T-helper 1 cell treated with Interleukin-12 subunit alpha and Interleukin-12 subunit beta and Interleukin-4 antibody, amounts not matched to agents 30 μg/mL and 1 μg/mL, for 36 hours (primary cell): ENCODE data around the gene MAU2.

Experiments used
- H3K27ac Mint-ChIP-seq: one replicate; pipeline ENCODE4 v1.8.0; 2021; ENCODE audit warnings: mild to moderate bottlenecking, mixed read lengths
- H3K27me3 Mint-ChIP-seq: one replicate; pipeline ENCODE4 v1.8.0; 2021; ENCODE audit warnings: low read depth, mixed read lengths
- H3K36me3 Mint-ChIP-seq: one replicate; pipeline ENCODE4 v1.8.0; 2021; ENCODE audit warnings: low read depth, mixed read lengths
- H3K4me1 Mint-ChIP-seq: one replicate; pipeline ENCODE4 v1.8.0; 2021; ENCODE audit warnings: low read depth, mixed read lengths
- H3K4me3 Mint-ChIP-seq: one replicate; pipeline ENCODE4 v1.8.0; 2021; ENCODE audit warnings: mild to moderate bottlenecking, moderate library complexity, mixed read lengths
- H3K9me3 Mint-ChIP-seq: one replicate; pipeline ENCODE4 v1.8.0; 2021; ENCODE audit warnings: mixed read lengths

Gene MAU2

GRCh38 chr19:19327672-19328071, 7.0 kb downstream of the MAU2 start:
- Mint-ChIP-seq H3K4me1 (peaks cover 34% of the 10 kb centered on the region), H3K27me3 (no peaks in the 10 kb centered on the region), H3K9me3 (no peaks in the 10 kb centered on the region), H3K4me3 (no peak overlapping the region), H3K36me3 (peaks cover 44% of the 10 kb centered on the region), H3K27ac (peak overlapping the region; percentile 2)

GRCh38 chr19:19329126-19329525, 8.5 kb downstream of the MAU2 start:
- Mint-ChIP-seq H3K4me3 (peak overlapping the region; percentile 63), H3K36me3 (peaks cover 34% of the 10 kb centered on the region), H3K4me1 (peaks cover 28% of the 10 kb centered on the region), H3K27ac (peak overlapping the region; percentile 84), H3K9me3 (no peaks in the 10 kb centered on the region), H3K27me3 (no peaks in the 10 kb centered on the region)

GRCh38 chr19:19334063-19334988, 13.7 kb downstream of the MAU2 start:
- Mint-ChIP-seq H3K36me3 (peaks cover 19% of the 10 kb centered on the region), H3K27ac (no peak overlapping the region), H3K27me3 (no peaks in the 10 kb centered on the region), H3K9me3 (no peaks in the 10 kb centered on the region), H3K4me3 (no peak overlapping the region), H3K4me1 (peaks cover 1% of the 10 kb centered on the region)

GRCh38 chr19:19334989-19335344, 14.3 kb downstream of the MAU2 start:
- Mint-ChIP-seq H3K4me1 (no peaks in the 10 kb centered on the region), H3K36me3 (peaks cover 17% of the 10 kb centered on the region), H3K9me3 (no peaks in the 10 kb centered on the region), H3K27me3 (no peaks in the 10 kb centered on the region), H3K4me3 (no peak overlapping the region), H3K27ac (no peak overlapping the region)

GRCh38 chr19:19335408-19336158, 15.0 kb downstream of the MAU2 start:
- no peaks in the 10 kb centered on the region for H3K9me3 Mint-ChIP-seq
- H3K36me3 Mint-ChIP-seq: peaks cover 17% of the 10 kb centered on the region
- H3K27ac Mint-ChIP-seq: no peak overlapping the region
- H3K27me3 Mint-ChIP-seq: no peaks in the 10 kb centered on the region
- no peaks in the 10 kb centered on the region for H3K4me1 Mint-ChIP-seq
- H3K4me3 Mint-ChIP-seq: no peak overlapping the region

- no peaks in the 10 kb centered on the region for H3K27me3 Mint-ChIP-seq
- no peak overlapping the region for H3K27ac Mint-ChIP-seq
- peaks cover 15% of the 10 kb centered on the region for H3K36me3 Mint-ChIP-seq
- H3K4me3 Mint-ChIP-seq: no peak overlapping the region
- no peaks in the 10 kb centered on the region for H3K9me3 Mint-ChIP-seq
- no peaks in the 10 kb centered on the region for H3K4me1 Mint-ChIP-seq
These were observed 16.0 kb downstream of the MAU2 start for GRCh38 chr19:19336597-19336996.

GRCh38 chr19:19337120-19337519, 16.5 kb downstream of the MAU2 start:
- Mint-ChIP-seq H3K9me3 (no peaks in the 10 kb centered on the region), H3K27me3 (no peaks in the 10 kb centered on the region)

GRCh38 chr19:19338082-19338481, 17.5 kb downstream of the MAU2 start:
- no peaks in the 10 kb centered on the region for H3K9me3 Mint-ChIP-seq

More at GRCh38 chr19:19337120-19337519, 16.5 kb downstream of the MAU2 start:
- H3K4me1 Mint-ChIP-seq: no peaks in the 10 kb centered on the region
- peaks cover 15% of the 10 kb centered on the region for H3K36me3 Mint-ChIP-seq
- H3K27ac Mint-ChIP-seq: no peak overlapping the region
- H3K4me3 Mint-ChIP-seq: no peak overlapping the region

GRCh38 chr19:19341026-19341425, 20.4 kb downstream of the MAU2 start:
- H3K4me1 Mint-ChIP-seq: no peaks in the 10 kb centered on the region
- H3K36me3 Mint-ChIP-seq: peaks cover 24% of the 10 kb centered on the region
- no peaks in the 10 kb centered on the region for H3K9me3 Mint-ChIP-seq
- no peaks in the 10 kb centered on the region for H3K27me3 Mint-ChIP-seq
- H3K27ac Mint-ChIP-seq: no peak overlapping the region
- H3K4me3 Mint-ChIP-seq: no peak overlapping the region

More at GRCh38 chr19:19338082-19338481, 17.5 kb downstream of the MAU2 start:
- Mint-ChIP-seq H3K27ac (no peak overlapping the region), H3K4me3 (no peak overlapping the region), H3K36me3 (peaks cover 15% of the 10 kb centered on the region), H3K4me1 (no peaks in the 10 kb centered on the region), H3K27me3 (no peaks in the 10 kb centered on the region)

- no peaks in the 10 kb centered on the region for H3K9me3 Mint-ChIP-seq
- H3K27me3 Mint-ChIP-seq: no peaks in the 10 kb centered on the region
- no peaks in the 10 kb centered on the region for H3K4me1 Mint-ChIP-seq
- H3K36me3 Mint-ChIP-seq: peaks cover 33% of the 10 kb centered on the region
- H3K27ac Mint-ChIP-seq: no peak overlapping the region
- H3K4me3 Mint-ChIP-seq: no peak overlapping the region
These were observed 21.7 kb downstream of the MAU2 start for GRCh38 chr19:19342086-19343015.

- Mint-ChIP-seq H3K27ac (no peak overlapping the region), H3K4me3 (no peak overlapping the region), H3K27me3 (no peaks in the 10 kb centered on the region), H3K36me3 (peaks cover 32% of the 10 kb centered on the region), H3K9me3 (no peaks in the 10 kb centered on the region), H3K4me1 (no peaks in the 10 kb centered on the region)
These were observed 22.4 kb downstream of the MAU2 start for GRCh38 chr19:19343016-19343362.

- peaks cover 28% of the 10 kb centered on the region for H3K36me3 Mint-ChIP-seq
- no peak overlapping the region for H3K27ac Mint-ChIP-seq
- H3K27me3 Mint-ChIP-seq: no peaks in the 10 kb centered on the region
- H3K4me1 Mint-ChIP-seq: no peaks in the 10 kb centered on the region
- H3K9me3 Mint-ChIP-seq: no peaks in the 10 kb centered on the region
- H3K4me3 Mint-ChIP-seq: no peak overlapping the region
These were observed 23.1 kb downstream of the MAU2 start for GRCh38 chr19:19343762-19344161.

- no peak overlapping the region for H3K4me3 Mint-ChIP-seq
- H3K27me3 Mint-ChIP-seq: no peaks in the 10 kb centered on the region
- no peak overlapping the region for H3K27ac Mint-ChIP-seq
- no peaks in the 10 kb centered on the region for H3K9me3 Mint-ChIP-seq
- H3K36me3 Mint-ChIP-seq: peaks cover 34% of the 10 kb centered on the region
- H3K4me1 Mint-ChIP-seq: no peaks in the 10 kb centered on the region
These were observed 24.6 kb downstream of the MAU2 start for GRCh38 chr19:19345232-19345631.

- no peak overlapping the region for H3K27ac Mint-ChIP-seq
- no peaks in the 10 kb centered on the region for H3K4me1 Mint-ChIP-seq
- H3K27me3 Mint-ChIP-seq: no peaks in the 10 kb centered on the region
- peaks cover 34% of the 10 kb centered on the region for H3K36me3 Mint-ChIP-seq
- H3K9me3 Mint-ChIP-seq: no peaks in the 10 kb centered on the region
- H3K4me3 Mint-ChIP-seq: no peak overlapping the region
These were observed 25.3 kb downstream of the MAU2 start for GRCh38 chr19:19345970-19346369.
